Endothelial cell of umbilical vein (primary cell): ENCODE results near the gene TPGS2.

ENCODE experiments used
- CTCF ChIP-seq, 2 donors: IDR thresholded peaks; 1 replicate in 1 of 2; 2 replicates in 1 of 2; pipeline ENCODE4 v1.5.1; 2011; ENCODE audit warnings: low read length in 2 of 2, mild to moderate bottlenecking in 2 of 2, moderate library complexity in 2 of 2, control low read depth in 1 of 2, inconsistent platforms in 1 of 2, low read depth in 1 of 2; ENCODE audit not compliant: insufficient read depth in 1 of 2; ENCODE audit errors: extremely low read depth in 1 of 2
- EZH2 ChIP-seq: IDR thresholded peaks from 2 replicates; pipeline ENCODE4 v1.6.1; 2012; ENCODE audit warnings: borderline replicate concordance, low read depth, mild to moderate bottlenecking, moderate library complexity, low read length, inconsistent platforms; ENCODE audit not compliant: severe bottlenecking
- JUN ChIP-seq: IDR thresholded peaks from 2 replicates; pipeline ENCODE4 v1.6.1; 2011; ENCODE audit warnings: borderline replicate concordance, low read depth; ENCODE audit not compliant: insufficient read length, insufficient read depth
- MAX ChIP-seq: IDR thresholded peaks from 2 replicates; pipeline ENCODE4 v1.6.1; 2011; ENCODE audit not compliant: insufficient read depth, insufficient read length
- MYC ChIP-seq: IDR thresholded peaks from one replicate; pipeline ENCODE4 v1.6.1; 2011; ENCODE audit warnings: mild to moderate bottlenecking, low read depth, low read length
- POLR2A ChIP-seq: IDR thresholded peaks from 2 replicates; pipeline ENCODE4 v1.6.1; 2012; ENCODE audit warnings: low read depth, mild to moderate bottlenecking, control low read depth, low read length
- POLR2AphosphoS5 ChIP-seq: IDR thresholded peaks from 2 replicates; pipeline ENCODE4 v1.6.1; 2012; ENCODE audit warnings: low read depth, mild to moderate bottlenecking, control low read depth, low read length, moderate library complexity; ENCODE audit not compliant: insufficient read depth

GRCh38 chr18:36762074-36762473 is 66.7 kb downstream of the TPGS2 start:
- TF ChIP-seq CTCF (IDR thresholded peaks at IDR 0.05; ENCODE audit: extremely low read depth in 1 of 2, insufficient read depth in 1 of 2, low read depth in 1 of 2, low read length in 2 of 2), result no peak
- no peak for TF ChIP-seq POLR2A
- TF ChIP-seq JUN, result no peak
- TF ChIP-seq EZH2, result no peak
- no peak for TF ChIP-seq MAX
- TF ChIP-seq MYC, result no peak
- no peak for TF ChIP-seq POLR2AphosphoS5
